ENCODE measurements around the gene STAG2.
"Not testable (repeated sequence)": the region's sequence is repeated elsewhere in the genome, so short reads cannot be mapped to it uniquely, and the experiment has no call there.

The STAG2 gene

GRCh38 chrX:123961268-123962005 is at the start of gene STAG2:
Gene STAG2 (plus strand): TSS chrX:123961706. CDS start chrX:124022628, 60,922 bp downstream.
- DNase-seq (ENCODE audit: low read depth in 2 of 2), result peak; percentile 18 to 40

DNA sequence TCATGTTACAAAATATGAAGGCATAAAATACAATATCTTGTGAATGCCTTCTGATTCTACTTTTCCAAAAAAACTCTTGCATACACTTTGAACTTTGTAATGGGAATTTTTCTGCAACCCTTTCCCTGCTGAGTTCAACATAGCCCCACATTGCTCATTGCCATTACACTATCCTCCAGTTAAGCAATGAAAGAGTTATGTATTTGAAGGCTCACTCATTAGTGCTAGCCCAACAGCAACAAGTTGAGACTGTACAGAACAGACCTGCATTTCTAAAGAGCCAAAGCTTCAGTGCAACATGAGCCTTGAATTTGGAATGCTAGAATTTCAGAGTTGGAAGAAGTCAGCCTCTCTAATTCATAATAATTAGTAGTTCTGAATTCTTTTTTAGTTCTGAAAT is 44.4 kb upstream of the STAG2 start:
- no peak for DNase-seq (ENCODE audit: low read depth in 2 of 2)

- no peak for DNase-seq (ENCODE audit: low read depth in 2 of 2)
These were observed 43.3 kb upstream of the STAG2 start for GRCh38 chrX:123918106-123918721.

DNA sequence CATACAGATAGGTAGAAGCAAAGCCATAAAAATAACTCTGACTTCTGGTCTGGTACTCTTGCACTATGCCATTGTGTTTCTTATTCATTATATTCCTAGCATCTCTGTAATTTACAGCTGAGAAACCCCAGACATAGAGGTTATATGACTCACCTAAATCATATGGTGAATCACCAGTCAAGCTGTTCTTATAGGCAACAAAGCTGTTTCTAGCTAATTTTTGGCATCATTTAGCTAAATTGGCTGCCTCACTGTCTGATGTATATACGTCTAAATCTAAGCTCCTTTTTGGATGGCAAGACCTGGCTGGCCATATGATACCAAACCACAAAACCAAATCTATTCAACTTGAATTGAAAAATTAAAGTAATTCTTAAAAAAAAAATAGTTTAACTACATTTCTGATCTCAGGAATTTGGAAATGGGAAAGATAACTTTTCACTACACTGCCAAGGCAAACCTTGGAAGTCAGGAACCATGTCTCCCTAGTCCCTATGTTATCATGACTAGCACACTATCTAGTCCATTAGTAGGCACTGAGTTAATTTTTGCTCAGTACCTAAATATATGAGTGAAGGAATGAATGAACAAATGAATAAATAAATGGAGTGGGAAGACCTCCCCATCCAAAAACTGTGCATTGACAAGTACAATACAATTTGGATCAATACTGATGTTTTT is 41.3 kb upstream of the STAG2 start:
- DNase-seq (ENCODE audit: low read depth in 2 of 2), result no peak

GRCh38 chrX:123923211-123923610 is 38.3 kb upstream of the STAG2 start:
- DNase-seq (ENCODE audit: low read depth in 2 of 2), result no peak

- no peak for DNase-seq (ENCODE audit: low read depth in 2 of 2)
These were observed 37.3 kb upstream of the STAG2 start for GRCh38 chrX:123924186-123924585.

GRCh38 chrX:123927845-123928244 is 33.7 kb upstream of the STAG2 start:
- no peak for DNase-seq (ENCODE audit: low read depth in 2 of 2)

DNA sequence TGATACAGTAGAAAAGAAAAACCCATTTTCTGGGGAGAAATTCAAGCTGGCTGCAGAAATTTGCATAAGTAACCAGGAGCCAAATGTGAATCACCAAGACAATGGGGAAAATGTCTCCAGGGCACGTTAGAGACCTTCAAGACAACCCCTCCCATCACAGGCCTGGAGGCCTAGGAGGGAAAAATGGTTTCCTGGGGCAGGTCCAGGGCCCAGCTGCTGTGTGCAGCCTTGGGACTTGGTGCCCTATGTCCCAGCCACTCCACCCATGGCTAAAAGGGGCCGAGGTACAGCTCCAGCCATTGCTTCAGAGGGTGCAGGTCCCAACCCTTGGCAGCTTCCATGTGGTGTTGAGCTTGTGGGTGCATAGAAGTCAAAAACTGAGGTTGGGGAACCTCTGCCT is 29.5 kb upstream of the STAG2 start:
- not testable (repeated sequence) for DNase-seq (ENCODE audit: low read depth in 2 of 2)

DNA sequence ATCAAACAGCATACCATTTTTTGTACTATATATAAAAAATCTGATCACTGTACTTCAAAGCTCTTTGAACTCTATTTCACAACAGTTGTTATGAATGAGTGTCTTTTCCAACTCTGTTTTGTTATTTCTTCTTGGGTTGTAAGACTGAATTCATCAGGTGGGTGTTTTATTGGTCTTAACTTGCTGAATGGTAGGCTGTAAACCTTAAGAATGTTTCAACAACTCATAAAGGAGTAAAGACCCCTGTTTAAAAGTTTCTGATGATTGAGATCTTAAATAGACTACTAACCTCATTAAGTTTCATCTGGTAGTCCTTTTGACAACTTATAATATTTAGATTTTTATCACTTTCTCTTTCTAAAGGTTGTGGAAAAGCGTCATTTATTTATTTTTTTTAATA is 18.4 kb upstream of the STAG2 start:
- DNase-seq (ENCODE audit: low read depth in 2 of 2), result no peak

GRCh38 chrX:123943488-123943887 is 18.0 kb upstream of the STAG2 start:
- no peak for DNase-seq (ENCODE audit: low read depth in 2 of 2)

GRCh38 chrX:123949846-123950245 is 11.7 kb upstream of the STAG2 start:
- no peak for DNase-seq (ENCODE audit: low read depth in 2 of 2)

DNA sequence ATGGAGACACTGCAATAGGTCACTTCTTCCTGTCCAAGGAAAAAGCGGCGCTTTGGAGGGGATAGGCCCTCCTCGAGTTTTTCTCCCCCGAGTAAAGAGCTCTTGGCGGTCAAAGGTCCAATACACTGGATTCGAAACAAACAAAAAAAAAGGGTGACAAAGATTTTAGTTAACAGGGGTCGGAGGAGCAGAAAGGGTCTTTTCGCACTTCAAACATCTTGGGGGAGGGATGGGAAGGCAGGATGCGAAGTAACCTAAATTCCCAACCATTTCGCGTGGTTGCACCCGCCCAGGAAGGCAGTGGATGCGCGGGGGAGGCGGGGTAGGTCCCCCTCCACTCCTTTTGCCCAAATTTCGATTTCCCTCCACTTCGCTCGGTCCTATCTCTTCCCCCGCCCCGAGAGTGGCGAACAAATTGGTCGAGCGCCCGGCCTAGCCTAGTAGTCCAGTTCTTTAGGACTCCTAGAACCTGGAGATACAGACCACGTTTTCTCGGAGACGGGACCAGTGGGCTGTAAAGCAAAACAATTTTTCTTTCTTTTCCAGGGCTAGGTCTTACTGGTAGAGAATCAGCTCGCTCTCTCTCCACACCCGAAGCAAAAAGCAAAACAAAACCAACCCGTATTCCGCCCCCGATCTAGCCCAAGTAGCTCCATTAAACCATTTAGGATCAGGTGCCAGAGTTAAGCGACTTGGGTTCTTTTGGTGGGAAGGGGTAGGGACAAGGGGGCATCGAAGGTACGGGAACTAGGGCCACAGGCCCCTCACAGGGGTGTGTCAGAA is 2.0 kb upstream of the STAG2 start:
- no peak for DNase-seq (ENCODE audit: low read depth in 2 of 2)

GRCh38 chrX:123960956-123961267 is 594 bp upstream of the STAG2 start:
- no peak for DNase-seq (ENCODE audit: low read depth in 2 of 2)

- no peak for DNase-seq (ENCODE audit: low read depth in 2 of 2)
These were observed 531 bp downstream of the STAG2 start for GRCh38 chrX:123962006-123962467.

GRCh38 chrX:123962794-123963373 is 1.4 kb downstream of the STAG2 start:
- DNase-seq (ENCODE audit: low read depth in 2 of 2), result peak; percentile 64

- no peak for DNase-seq (ENCODE audit: low read depth in 2 of 2)
These were observed 2.8 kb downstream of the STAG2 start for GRCh38 chrX:123964156-123964834.

GRCh38 chrX:123965712-123966111 is 4.2 kb downstream of the STAG2 start:
- no peak for DNase-seq (ENCODE audit: low read depth in 2 of 2)

DNA sequence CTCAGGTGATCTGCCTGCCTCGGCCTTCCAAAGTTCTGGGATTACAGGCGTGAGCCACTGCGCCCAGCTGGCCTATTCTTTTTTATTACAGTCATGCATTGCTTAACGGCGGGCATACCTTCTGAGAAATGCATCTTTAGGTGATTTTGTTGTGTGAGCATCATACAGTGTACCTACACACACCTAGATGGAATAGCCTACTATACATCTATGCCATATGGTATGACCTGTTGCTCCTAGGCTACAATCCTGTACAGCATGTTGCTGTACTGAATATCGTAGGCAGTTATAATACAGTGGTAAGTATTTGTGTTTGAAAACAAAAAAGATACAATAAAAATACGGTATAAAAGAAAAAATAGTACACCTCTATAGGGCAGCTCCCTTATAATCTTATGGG is 6.0 kb downstream of the STAG2 start:
- DNase-seq (ENCODE audit: low read depth in 2 of 2), result no peak

GRCh38 chrX:123968383-123969050 is 7.0 kb downstream of the STAG2 start:
- no peak for DNase-seq (ENCODE audit: low read depth in 2 of 2)

GRCh38 chrX:123971982-123972381 is 10.5 kb downstream of the STAG2 start:
- no peak for DNase-seq (ENCODE audit: low read depth in 2 of 2)

GRCh38 chrX:123973921-123974320 is 12.4 kb downstream of the STAG2 start:
- no peak for DNase-seq (ENCODE audit: low read depth in 2 of 2)

All from stimulated activated CD4-positive, alpha-beta T cell treated with anti-CD3 and anti-CD28 coated beads, Interleukin-1b, Interleukin-23, amount 100 ng/mL, for 4 hours (primary cell).